ENCODE results near the gene ATP11C. TPM values are rescaled to one million over a fixed set of nuclear protein-coding genes. Genes with fewer than 3 reads are reported as not detected.

ATP11C gene
- total and polyA plus RNA-seq, 2 experiments from 2014 or later, result 44.0 to 90.7 TPM

DNA sequence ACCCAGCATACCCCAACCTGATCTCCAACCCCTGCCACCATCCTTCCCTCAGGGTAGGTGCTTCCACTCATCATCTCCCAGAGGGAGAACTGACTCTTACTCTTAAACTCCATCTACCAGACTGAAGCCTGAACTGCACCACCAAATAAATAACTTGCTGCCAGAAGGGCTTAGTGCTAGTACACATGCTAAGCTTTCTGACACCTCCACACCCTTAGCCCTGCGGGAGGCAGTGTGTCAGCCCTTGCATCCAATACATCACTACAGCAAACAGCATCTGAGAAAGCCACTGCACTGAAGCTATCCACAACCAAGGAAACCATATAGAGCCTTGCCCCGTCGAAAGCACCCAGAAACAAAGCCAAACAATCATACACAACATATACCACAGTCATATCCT is 156.3 kb downstream of the ATP11C start:
- DNase-seq (ENCODE audit: low spot score) (peak; percentile 0), ATAC-seq (no peak)
- Histone ChIP-seq H3K27me3 (ENCODE audit: insufficient read depth) (no peaks in the 10 kb centered on the region), H3F3A (replicated peaks; ENCODE audit: low read depth) (no peaks in the 10 kb centered on the region), H3K36me3 (ENCODE audit: insufficient read depth) (0 out of 2 replicates have a peak, but pooled peaks cover 5% of the 10 kb centered on the region), H4K20me1 (replicated peaks; ENCODE audit: insufficient read depth) (no peaks in the 10 kb centered on the region), H3K4me1 (ENCODE audit: insufficient read depth) (no peaks in the 10 kb centered on the region), H3K27ac (ENCODE audit: low read depth) (no peak overlapping the region), H3K9me2 (ENCODE audit: insufficient read depth) (no peaks in the 10 kb centered on the region), H3K4me2 (no peak overlapping the region), H2AFZ (no peak overlapping the region), H3K4me3 (no peak overlapping the region), H3K79me2 (replicated peaks; ENCODE audit: insufficient read depth) (no peaks in the 10 kb centered on the region)
- TF ChIP-seq EZH2 (IDR thresholded peaks at IDR 0.05; ENCODE audit: low read depth, unreplicated experiment) (no peak), STAT1 (IDR thresholded peaks at IDR 0.05; ENCODE audit: unreplicated experiment) (no peak), NANOG (IDR thresholded peaks at IDR 0.05; ENCODE audit: borderline replicate concordance) (no peak)
- TF ChIP-seq, protein P1, sequence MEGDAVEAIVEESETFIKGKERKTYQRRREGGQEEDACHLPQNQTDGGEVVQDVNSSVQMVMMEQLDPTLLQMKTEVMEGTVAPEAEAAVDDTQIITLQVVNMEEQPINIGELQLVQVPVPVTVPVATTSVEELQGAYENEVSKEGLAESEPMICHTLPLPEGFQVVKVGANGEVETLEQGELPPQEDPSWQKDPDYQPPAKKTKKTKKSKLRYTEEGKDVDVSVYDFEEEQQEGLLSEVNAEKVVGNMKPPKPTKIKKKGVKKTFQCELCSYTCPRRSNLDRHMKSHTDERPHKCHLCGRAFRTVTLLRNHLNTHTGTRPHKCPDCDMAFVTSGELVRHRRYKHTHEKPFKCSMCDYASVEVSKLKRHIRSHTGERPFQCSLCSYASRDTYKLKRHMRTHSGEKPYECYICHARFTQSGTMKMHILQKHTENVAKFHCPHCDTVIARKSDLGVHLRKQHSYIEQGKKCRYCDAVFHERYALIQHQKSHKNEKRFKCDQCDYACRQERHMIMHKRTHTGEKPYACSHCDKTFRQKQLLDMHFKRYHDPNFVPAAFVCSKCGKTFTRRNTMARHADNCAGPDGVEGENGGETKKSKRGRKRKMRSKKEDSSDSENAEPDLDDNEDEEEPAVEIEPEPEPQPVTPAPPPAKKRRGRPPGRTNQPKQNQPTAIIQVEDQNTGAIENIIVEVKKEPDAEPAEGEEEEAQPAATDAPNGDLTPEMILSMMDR (conservative IDR thresholded peaks at IDR 0.05; ENCODE audit: low read depth in 2 of 2), result peak in 1 of 2 experiments; percentile 31; a peak in 1 of 4 replicates
- peaks cover 2% of the 10 kb centered on the region for H3K27me3 Mint-ChIP-seq (ENCODE audit: insufficient read depth, low read depth, poor library complexity)
- peaks cover 45% of the 10 kb centered on the region for H3K36me3 Mint-ChIP-seq (ENCODE audit: low read depth)
- no peak overlapping the region for H3K4me3 Mint-ChIP-seq
- H3K9me3 Mint-ChIP-seq, result peaks cover 11% of the 10 kb centered on the region; the same call in 2 of the 3 replicates
- H3K27ac Mint-ChIP-seq, result no peak overlapping the region
- H3K4me1 Mint-ChIP-seq, result no peaks in the 10 kb centered on the region

DNA sequence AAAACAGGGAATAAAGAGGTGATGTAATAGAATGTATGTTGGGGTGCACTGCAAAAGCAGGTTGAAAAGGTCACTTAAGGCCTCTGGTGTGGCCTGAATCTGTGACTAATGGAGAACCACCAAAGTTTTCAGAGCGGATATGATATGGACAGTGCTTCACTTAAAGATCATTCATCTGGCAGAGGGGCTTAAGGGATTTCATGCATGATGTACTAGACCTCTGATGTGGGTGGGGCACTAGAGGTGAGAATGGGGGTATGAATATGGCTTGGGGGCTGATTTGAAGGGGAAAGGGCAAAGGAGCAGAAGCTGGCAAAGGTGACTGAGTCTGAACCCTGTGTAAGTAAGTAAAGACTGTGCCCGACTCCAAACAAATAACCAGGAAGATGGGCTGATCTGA is 162.5 kb downstream of the ATP11C start:
- ATAC-seq, result no peak
- H3K36me3 ChIP-seq (ENCODE audit: insufficient read depth), result 0 out of 2 replicates have a peak, but pooled peaks cover 5% of the 10 kb centered on the region
- H3F3A ChIP-seq (replicated peaks; ENCODE audit: low read depth), result no peaks in the 10 kb centered on the region
- H3K79me2 ChIP-seq (replicated peaks; ENCODE audit: insufficient read depth), result no peaks in the 10 kb centered on the region
- Mint-ChIP-seq H3K9me3 (peaks cover 11% of the 10 kb centered on the region; the same call in 2 of the 3 replicates), H3K4me3 (no peak overlapping the region), H3K4me1 (no peaks in the 10 kb centered on the region), H3K27ac (no peak overlapping the region), H3K36me3 (ENCODE audit: low read depth) (peaks cover 46% of the 10 kb centered on the region), H3K27me3 (ENCODE audit: insufficient read depth, low read depth, poor library complexity) (no peaks in the 10 kb centered on the region)
- no peak overlapping the region for H2AFZ ChIP-seq
- H3K27me3 ChIP-seq (ENCODE audit: insufficient read depth), result no peaks in the 10 kb centered on the region
- no peaks in the 10 kb centered on the region for H3K9me2 ChIP-seq (ENCODE audit: insufficient read depth)
- H3K4me1 ChIP-seq (ENCODE audit: insufficient read depth), result no peaks in the 10 kb centered on the region
- DNase-seq (ENCODE audit: low spot score), result no peak
- H3K4me2 ChIP-seq, result no peak overlapping the region
- no peak overlapping the region for H3K4me3 ChIP-seq
- no peak for TF ChIP-seq POLR2AphosphoS5 (IDR thresholded peaks at IDR 0.05; ENCODE audit: low read depth)
- TF ChIP-seq ZNF114 (CRISPR knock-in tag; IDR thresholded peaks at IDR 0.05), result no peak
- no peak for TF ChIP-seq STAT1 (IDR thresholded peaks at IDR 0.05; ENCODE audit: unreplicated experiment)
- TF ChIP-seq NANOG (IDR thresholded peaks at IDR 0.05; ENCODE audit: borderline replicate concordance), result no peak
- no peak for TF ChIP-seq ZNF331 (CRISPR knock-in tag; IDR thresholded peaks at IDR 0.05; ENCODE audit: low read depth)
- no peak overlapping the region for H3K27ac ChIP-seq (ENCODE audit: low read depth)
- no peaks in the 10 kb centered on the region for H4K20me1 ChIP-seq (replicated peaks; ENCODE audit: insufficient read depth)

DNA sequence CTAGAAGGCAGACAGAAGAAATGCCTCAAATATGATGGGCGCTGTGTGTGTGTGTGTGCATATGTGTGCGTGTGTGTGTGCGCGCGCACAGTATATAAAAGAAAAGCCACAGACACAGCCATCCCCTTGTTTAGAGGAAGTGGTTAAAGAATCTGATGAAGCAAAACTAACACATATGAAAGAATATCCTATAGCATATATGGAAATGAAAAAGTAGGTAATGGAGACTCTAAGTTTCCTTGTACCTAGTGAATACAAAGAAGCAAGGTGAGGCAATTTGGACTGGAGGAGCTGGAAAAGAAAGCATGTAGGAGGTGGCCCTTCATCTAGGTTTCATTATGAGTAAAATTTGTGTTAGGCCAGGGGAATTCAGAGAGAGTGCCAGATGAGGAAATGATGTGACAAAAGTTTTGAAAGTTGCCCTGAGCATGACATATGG is 166.3 kb downstream of the ATP11C start:
- H3K4me3 ChIP-seq, result no peak overlapping the region
- Mint-ChIP-seq H3K27me3 (ENCODE audit: insufficient read depth, low read depth, poor library complexity) (no peaks in the 10 kb centered on the region), H3K36me3 (ENCODE audit: low read depth) (peaks cover 8% of the 10 kb centered on the region; the same call in 2 of the 3 replicates), H3K9me3 (no peaks in the 10 kb centered on the region; the same call in 1 of the 3 replicates), H3K4me1 (no peaks in the 10 kb centered on the region), H3K27ac (no peak overlapping the region), H3K4me3 (no peak overlapping the region)
- no peaks in the 10 kb centered on the region for H3F3A ChIP-seq (replicated peaks; ENCODE audit: low read depth)
- no peaks in the 10 kb centered on the region for H3K36me3 ChIP-seq (ENCODE audit: insufficient read depth)
- no peak overlapping the region for H3K27ac ChIP-seq (ENCODE audit: low read depth)
- no peaks in the 10 kb centered on the region for H3K4me1 ChIP-seq (ENCODE audit: insufficient read depth)
- DNase-seq (ENCODE audit: low spot score), result no peak
- H4K20me1 ChIP-seq (replicated peaks; ENCODE audit: insufficient read depth), result no peaks in the 10 kb centered on the region
- H3K79me2 ChIP-seq (replicated peaks; ENCODE audit: insufficient read depth), result no peaks in the 10 kb centered on the region
- H2AFZ ChIP-seq, result no peak overlapping the region
- no peaks in the 10 kb centered on the region for H3K27me3 ChIP-seq (ENCODE audit: insufficient read depth)
- H3K4me2 ChIP-seq, result no peak overlapping the region
- H3K9me2 ChIP-seq (ENCODE audit: insufficient read depth), result no peaks in the 10 kb centered on the region
- ATAC-seq, result no peak
- TF ChIP-seq ZNF114 (CRISPR knock-in tag; IDR thresholded peaks at IDR 0.05), result no peak
- TF ChIP-seq ZNF331 (CRISPR knock-in tag; IDR thresholded peaks at IDR 0.05; ENCODE audit: low read depth), result no peak
- no peak for TF ChIP-seq STAT1 (IDR thresholded peaks at IDR 0.05; ENCODE audit: unreplicated experiment)
- TF ChIP-seq, protein P1 (conservative IDR thresholded peaks at IDR 0.05; ENCODE audit: low read depth in 2 of 2), result no peak
- no peak for TF ChIP-seq EZH2phosphoT487 (IDR thresholded peaks at IDR 0.05; ENCODE audit: unreplicated experiment)

All from GM23338 (cell line).